H1 (cell line): Measurements from ENCODE around the gene ELP1. TPM values are rescaled to one million over a fixed set of nuclear protein-coding genes. Genes with fewer than 3 reads are reported as not detected.

ENCODE experiments used
- CTCF ChIA-PET: fragments of 300-600 bp; sonication (Branson Sonifier 250); formaldehyde crosslinking; loops from one replicate; lab custom pipeline; 2021; ENCODE audit not compliant: partially characterized antibody; lab: Charles Lee
- POLR2A ChIA-PET: fragments of 300-600 bp; sonication (Branson Sonifier 250); formaldehyde crosslinking; loops from one replicate; lab custom pipeline; 2021; ENCODE audit warnings: inconsistent platforms; ENCODE audit not compliant: partially characterized antibody; lab: Charles Lee
- DNase-seq, 2 experiments: peaks; one replicate each; pipeline versions ENCODE4 v3.0.0 to v3.0.0-alpha.2; 2010 to 2022; ENCODE audit warnings: low spot score in 2 of 2, low read depth in 1 of 2, mixed read lengths in 1 of 2
- FAIRE-seq: peaks from 2 replicates; lab custom pipeline; 2011; peaks lifted over from hg19 to GRCh38; lab: Jason Lieb, UNC
- H2AFZ ChIP-seq: 2 replicates; pipeline ENCODE4 v1.8.1; 2012; ENCODE audit warnings: low read length, inconsistent platforms
- H2AK5ac ChIP-seq: 2 replicates; pipeline ENCODE4 v1.6.1; 2013; ENCODE audit warnings: low read depth, low read length
- H2BK120ac ChIP-seq: replicated peaks from 2 replicates; pipeline ENCODE3; 2013; ENCODE audit warnings: low read depth, low read length, inconsistent platforms
- H2BK12ac ChIP-seq: 2 replicates; pipeline ENCODE4 v1.6.1; 2013; ENCODE audit warnings: low read depth, low read length
- H2BK15ac ChIP-seq: 2 replicates; pipeline ENCODE4 v1.6.1; 2013; ENCODE audit warnings: low read length
- H2BK20ac ChIP-seq: 2 replicates; pipeline ENCODE4 v1.6.1; 2013; ENCODE audit warnings: low read length
- H2BK5ac ChIP-seq: 2 replicates; pipeline ENCODE4 v1.6.1; 2013; ENCODE audit warnings: low read depth, low read length
- H3K14ac ChIP-seq: 2 replicates; pipeline ENCODE4 v1.6.1; 2013; ENCODE audit warnings: inconsistent platforms; ENCODE audit not compliant: insufficient read length
- H3K18ac ChIP-seq: 2 replicates; pipeline ENCODE4 v1.6.1; 2013; ENCODE audit warnings: low read length; ENCODE audit errors: extremely low read depth
- H3K23ac ChIP-seq: 2 replicates; pipeline ENCODE4 v1.6.1; 2013; ENCODE audit warnings: inconsistent platforms; ENCODE audit not compliant: insufficient read length
- H3K23me2 ChIP-seq: 2 replicates; pipeline ENCODE4 v1.6.1; 2013; ENCODE audit warnings: low read depth, low read length
- H3K27ac ChIP-seq: 2 replicates; pipeline ENCODE4 v1.6.1; 2011; ENCODE audit warnings: low read depth, low read length, inconsistent platforms
- H3K27me3 ChIP-seq, 4 experiments: replicated peaks in 1 of 4; 1 replicate in 1 of 4; 2 replicates in 3 of 4; pipeline versions ENCODE4 v1.6.1 to v1.8.1; 2011 to 2013; ENCODE audit warnings: low read length in 3 of 4, mild to moderate bottlenecking in 3 of 4, inconsistent platforms in 2 of 4, mixed read lengths in 2 of 4, moderate library complexity in 1 of 4; ENCODE audit not compliant: control insufficient read depth in 3 of 4, insufficient read depth in 3 of 4; ENCODE audit errors: extremely low read depth in 1 of 4
- H3K36me3 ChIP-seq, 4 experiments: 2 replicates each; pipeline versions ENCODE4 v1.6.1 to v1.8.1; 2011 to 2013; ENCODE audit warnings: mild to moderate bottlenecking in 4 of 4, low read length in 3 of 4, moderate library complexity in 2 of 4, control low read depth in 1 of 4, inconsistent platforms in 1 of 4; ENCODE audit not compliant: insufficient read depth in 4 of 4, control insufficient read depth in 2 of 4
- H3K4ac ChIP-seq: replicated peaks from 2 replicates; pipeline ENCODE3; 2013; ENCODE audit warnings: low read length, low read depth, mixed read lengths, inconsistent platforms; ENCODE audit not compliant: insufficient read length
- H3K4me1 ChIP-seq, 4 experiments: replicated peaks in 1 of 4; 1 replicate in 1 of 4; 2 replicates in 3 of 4; pipeline versions ENCODE4 v1.6.1 to v1.8.1; 2011 to 2013; ENCODE audit warnings: low read length in 3 of 4, inconsistent platforms in 2 of 4, mixed read lengths in 1 of 4; ENCODE audit not compliant: insufficient read depth in 4 of 4, control insufficient read depth in 3 of 4
- H3K4me2 ChIP-seq, 2 experiments: 2 replicates each; pipeline versions ENCODE4 v1.6.1 to v1.8.1; 2011 to 2013; ENCODE audit warnings: low read depth in 2 of 2, low read length in 2 of 2, control low read depth in 1 of 2, inconsistent platforms in 1 of 2, mild to moderate bottlenecking in 1 of 2; ENCODE audit not compliant: insufficient read depth in 1 of 2
- H3K4me3 ChIP-seq, 4 experiments: fragments of 200-600, 300-600 bp in 1 of 4; sonication (generic), shearing (Covaris generic), sonication (Bioruptor Twin) in 1 of 4; 2 replicates each; pipeline versions ENCODE4 v1.5.1 to v1.8.1; 2011 to 2016; ENCODE audit warnings: low read length in 4 of 4, low read depth in 3 of 4, control low read depth in 2 of 4, inconsistent platforms in 2 of 4, mild to moderate bottlenecking in 2 of 4, mixed read lengths in 1 of 4, moderate library complexity in 1 of 4; ENCODE audit not compliant: insufficient read depth in 2 of 4; ENCODE audit errors: extremely low read depth in 1 of 4
- H3K56ac ChIP-seq: replicated peaks from 2 replicates; pipeline ENCODE3; 2013; ENCODE audit warnings: low read depth, mild to moderate bottlenecking, mixed read lengths, low read length, inconsistent platforms; ENCODE audit not compliant: insufficient read length
- H3K79me1 ChIP-seq: 2 replicates; pipeline ENCODE4 v1.6.1; 2013; ENCODE audit warnings: low read depth, low read length, control low read depth
- H3K79me2 ChIP-seq, 2 experiments: 2 replicates each; pipeline versions ENCODE4 v1.6.1 to v1.8.1; 2012 to 2013; ENCODE audit warnings: low read length in 2 of 2, mild to moderate bottlenecking in 2 of 2, inconsistent platforms in 1 of 2; ENCODE audit not compliant: insufficient read depth in 2 of 2, control insufficient read depth in 1 of 2
- H3K9ac ChIP-seq, 4 experiments: replicated peaks in 1 of 4; 1 replicate in 1 of 4; 2 replicates in 3 of 4; pipeline versions ENCODE4 v1.6.1 to v1.8.1; 2011 to 2013; ENCODE audit warnings: low read depth in 3 of 4, low read length in 3 of 4, control low read depth in 2 of 4, mild to moderate bottlenecking in 2 of 4, moderate library complexity in 2 of 4, inconsistent platforms in 1 of 4; ENCODE audit errors: extremely low read depth in 1 of 4
- H3K9me3 ChIP-seq, 2 experiments: 2 replicates each; pipeline versions ENCODE4 v1.6.1 to v1.8.1; 2012 to 2013; ENCODE audit warnings: mild to moderate bottlenecking in 2 of 2, moderate library complexity in 2 of 2, control low read depth in 1 of 2, inconsistent platforms in 1 of 2, low read depth in 1 of 2, low read length in 1 of 2, mixed read lengths in 1 of 2; ENCODE audit not compliant: insufficient read depth in 2 of 2
- H4K20me1 ChIP-seq, 2 experiments: replicated peaks in 1 of 2; 2 replicates each; pipeline versions ENCODE3 to v1.8.1; 2011 to 2013; ENCODE audit warnings: inconsistent platforms in 2 of 2, low read length in 2 of 2, mild to moderate bottlenecking in 1 of 2; ENCODE audit not compliant: insufficient read depth in 2 of 2, control insufficient read depth in 1 of 2
- H4K5ac ChIP-seq: 2 replicates; pipeline ENCODE4 v1.6.1; 2013; ENCODE audit warnings: low read length, low read depth, mixed read lengths, inconsistent platforms; ENCODE audit not compliant: insufficient read length
- H4K8ac ChIP-seq: 2 replicates; pipeline ENCODE4 v1.8.0; 2013; ENCODE audit warnings: mild to moderate bottlenecking, moderate library complexity, low read length, inconsistent platforms; ENCODE audit not compliant: insufficient read depth; ENCODE audit errors: extremely low read depth
- H4K91ac ChIP-seq: replicated peaks from 2 replicates; pipeline ENCODE3; 2013; ENCODE audit warnings: low read length, mixed read lengths, inconsistent platforms; ENCODE audit not compliant: insufficient read length
- BCL11A ChIP-seq, 2 experiments: IDR thresholded peaks; one replicate each; pipeline ENCODE4 v1.6.1; 2011; ENCODE audit warnings: low read depth in 2 of 2, low read length in 2 of 2, mild to moderate bottlenecking in 2 of 2
- EGR1 ChIP-seq: IDR thresholded peaks from 2 replicates; pipeline ENCODE4 v1.6.1; 2011; ENCODE audit warnings: low read depth, low read length, borderline replicate concordance
- JUND ChIP-seq: IDR thresholded peaks from 2 replicates; pipeline ENCODE4 v1.6.1; 2011; ENCODE audit warnings: mild to moderate bottlenecking, improper control_type of control experiment, low read length
- MAFK ChIP-seq: IDR thresholded peaks from 2 replicates; pipeline ENCODE4 v1.6.1; 2012; ENCODE audit warnings: low read depth, mild to moderate bottlenecking, improper control_type of control experiment, low read length
- MAX ChIP-seq: IDR thresholded peaks from 2 replicates; pipeline ENCODE4 v1.6.1; 2012; ENCODE audit warnings: inconsistent platforms
- RAD21 ChIP-seq, 2 experiments: IDR thresholded peaks in 1 of 2; conservative IDR thresholded peaks in 1 of 2; 2 replicates each; pipeline ENCODE4 v1.6.1; 2011; ENCODE audit warnings: low read depth in 2 of 2, low read length in 2 of 2, improper control_type of control experiment in 1 of 2, inconsistent platforms in 1 of 2, mild to moderate bottlenecking in 1 of 2, moderate library complexity in 1 of 2
- RBBP5 ChIP-seq: IDR thresholded peaks from 2 replicates; pipeline ENCODE4 v1.7.1; 2012; ENCODE audit warnings: low read depth, mild to moderate bottlenecking, inconsistent platforms, low read length, moderate library complexity, borderline replicate concordance
- RFX5 ChIP-seq: IDR thresholded peaks from 2 replicates; pipeline ENCODE4 v1.6.1; 2011; ENCODE audit warnings: low read depth, low read length, improper control_type of control experiment, borderline replicate concordance
- RXRA ChIP-seq: IDR thresholded peaks from 2 replicates; pipeline ENCODE4 v1.6.1; 2011; ENCODE audit warnings: low read depth, mild to moderate bottlenecking, low read length, moderate library complexity; ENCODE audit not compliant: insufficient read depth
- SAP30 ChIP-seq: fragments of 300-600 bp; sonication (generic); IDR thresholded peaks from 2 replicates; pipeline ENCODE4 v1.7.1; 2012; ENCODE audit warnings: low read length, moderate library complexity, mild to moderate bottlenecking, inconsistent platforms; ENCODE audit not compliant: insufficient read depth, insufficient replicate concordance
- SP4 ChIP-seq: IDR thresholded peaks from 2 replicates; pipeline ENCODE4 v1.6.1; 2012; ENCODE audit warnings: low read length, inconsistent platforms
- SUZ12 ChIP-seq: fragments of 200-600 bp; sonication (generic); IDR thresholded peaks from 2 replicates; pipeline ENCODE4 v1.6.1; 2012; ENCODE audit warnings: mild to moderate bottlenecking, inconsistent platforms, low read length, moderate library complexity, mixed read lengths
- YY1 ChIP-seq: IDR thresholded peaks from 2 replicates; pipeline ENCODE4 v1.6.1; 2011; ENCODE audit warnings: low read depth, mild to moderate bottlenecking, low read length
- WGBS, 2 experiments: shearing (Covaris generic) in 1 of 2; methylation state at CpG; one replicate each; pipeline versions ENCODE4 v1.1.6 to v1.1.7; 2013 to 2015; ENCODE audit warnings: low lambda C conversion rate in 2 of 2, mixed read lengths in 2 of 2, inconsistent platforms in 1 of 2, low coverage in 1 of 2, missing lambda C conversion rate in 1 of 2; ENCODE audit not compliant: insufficient replicate concordance in 2 of 2, insufficient coverage in 1 of 2, insufficient read length in 1 of 2; ENCODE audit errors: extremely low coverage in 1 of 2, missing lambda C conversion rate in 1 of 2; 5-methylcytosine and 5-hydroxymethylcytosine counted together
- polyA plus RNA-seq, 7 experiments: library from polyadenylated mRNA; depleted of rRNA in 3 of 7; stranded (reverse) in 5 of 7; unstranded in 2 of 7; fragments of >200 nt in 5 of 7; fragments of 200-250 nt in 2 of 7; gene quantifications; 1 replicate in 5 of 7; 2 replicates in 1 of 7; 4 replicates in 1 of 7; pipeline versions ENCODE4 v1.2.1 to v1.2.3, GENCODE V29; 2011 to 2013; ENCODE audit warnings: missing spikeins in 2 of 7, mixed read lengths in 2 of 7
- total RNA-seq: library from RNA; stranded (reverse); fragmentation: NEBNext Ultra II Directional; extraction: Animal tissue kit (Norgen Biotek cat#: 25700); gene quantifications from 2 replicates; pipeline ENCODE4 v1.2.1, GENCODE V29; 2021
- TF ChIP-seq, protein P1 (sequence below): IDR thresholded peaks from 2 replicates; pipeline ENCODE4 v1.6.1; 2012; ENCODE audit warnings: inconsistent platforms

ELP1 gene
- total and polyA plus RNA-seq, 2 of the 8 experiments (the other 6 are each of a cell fraction or from before 2014, with no cell fraction given), result 13.9 to 31.3 TPM

- H3K4me1 ChIP-seq, result no peaks in the 10 kb centered on the region
- FAIRE-seq (no peak), DNase-seq (no peak)
- H3K9me3 ChIP-seq, result no peaks in the 10 kb centered on the region
- H3K4me2 ChIP-seq, result no peak overlapping the region
- POLR2A ChIA-PET, result no interaction called here
- H3K23me2 ChIP-seq, result no peaks in the 10 kb centered on the region
- no peak overlapping the region for H4K8ac ChIP-seq
- no peak overlapping the region for H2BK12ac ChIP-seq
- no peak overlapping the region for H2AFZ ChIP-seq
- H3K79me2 ChIP-seq, result no peaks in the 10 kb centered on the region
- no peak overlapping the region for H2BK5ac ChIP-seq
- H4K20me1 ChIP-seq, result peaks cover 0 to 1% of the 10 kb centered on the region in 2 experiments
- no peak overlapping the region for H3K9ac ChIP-seq
- H2BK120ac ChIP-seq, result no peak overlapping the region
- no peak overlapping the region for H3K23ac ChIP-seq
- no peak overlapping the region for H2BK15ac ChIP-seq
- H4K91ac ChIP-seq, result no peak overlapping the region
- H3K18ac ChIP-seq, result no peak overlapping the region
- no peak overlapping the region for H3K4ac ChIP-seq
- CTCF ChIA-PET, result no interaction called here
- peaks cover 0 to 17% (median 5%) of the 10 kb centered on the region in 4 experiments; a peak in 3 of 8 replicates for H3K36me3 ChIP-seq
- H3K27ac ChIP-seq, result no peak overlapping the region
- no peak overlapping the region for H4K5ac ChIP-seq
- no peak overlapping the region for H2AK5ac ChIP-seq
- whole genome bisulfite sequencing, 2 experiments, result 95% methylated on average over 4 of the region's 4 CpGs; no CpG with 5 or more reads in 1 of the 2 experiments
- no peak overlapping the region for H2BK20ac ChIP-seq
- no peaks in the 10 kb centered on the region for H3K79me1 ChIP-seq
- no peak overlapping the region for H3K4me3 ChIP-seq
- H3K14ac ChIP-seq, result no peak overlapping the region
- no peak overlapping the region for H3K56ac ChIP-seq
- H3K27me3 ChIP-seq, result no peaks in the 10 kb centered on the region
- TF ChIP-seq EGR1 (no peak), RFX5 (no peak), RAD21 (IDR thresholded peaks at IDR 0.05 in 1 of 2, conservative IDR thresholded peaks at IDR 0.05 in 1 of 2; ENCODE audit: low read depth in 2 of 2, low read length in 2 of 2) (no peak), JUND (no peak), RXRA (no peak), RBBP5 (no peak), SUZ12 (no peak), YY1 (no peak), MAX (no peak), SP4 (no peak), MAFK (no peak), SAP30 (no peak), BCL11A (IDR thresholded peaks at IDR 0.05; ENCODE audit: low read depth in 2 of 2, low read length in 2 of 2) (no peak)
- TF ChIP-seq, protein P1, sequence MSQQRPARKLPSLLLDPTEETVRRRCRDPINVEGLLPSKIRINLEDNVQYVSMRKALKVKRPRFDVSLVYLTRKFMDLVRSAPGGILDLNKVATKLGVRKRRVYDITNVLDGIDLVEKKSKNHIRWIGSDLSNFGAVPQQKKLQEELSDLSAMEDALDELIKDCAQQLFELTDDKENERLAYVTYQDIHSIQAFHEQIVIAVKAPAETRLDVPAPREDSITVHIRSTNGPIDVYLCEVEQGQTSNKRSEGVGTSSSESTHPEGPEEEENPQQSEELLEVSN, result no peak
Measured at GRCh38 chr9:108867829-108868228, 66.1 kb downstream of the ELP1 start.
